Vagina (tissue), 2 donors: ENCODE measurements around the gene OVOL1. TPM values are rescaled to one million over a fixed set of nuclear protein-coding genes. Genes with fewer than 3 reads are reported as not detected.

ENCODE experiments used
- DNase-seq, 2 donors: peaks; one replicate each; pipeline ENCODE4 v3.0.0-alpha.2; 2017; ENCODE audit errors: extremely low spot score in 2 of 2
- H3K27ac ChIP-seq: fragments of 200-600 bp; sonication (generic); one replicate; pipeline ENCODE4 v1.5.1; 2019
- H3K27me3 ChIP-seq: fragments of 200-600 bp; sonication (generic); one replicate; pipeline ENCODE4 v1.5.1; 2019
- H3K36me3 ChIP-seq, 2 donors: fragments of 200-600 bp; sonication (generic); one replicate each; pipeline ENCODE4 v1.5.1; 2017 to 2019
- H3K4me1 ChIP-seq: fragments of 200-600 bp; sonication (generic); one replicate; pipeline ENCODE4 v1.5.1; 2019
- H3K4me3 ChIP-seq, 2 donors: fragments of 200-600 bp; sonication (generic); 1 replicate in 1 of 2; 2 replicates in 1 of 2; pipeline ENCODE4 v1.5.1; 2016 to 2019
- H3K9me3 ChIP-seq: fragments of 200-600 bp; sonication (generic); one replicate; pipeline ENCODE4 v1.5.1; 2019
- CTCF ChIP-seq, 3 experiments: fragments of 450-650 bp in 2 of 3; fragments of 200-600 bp in 1 of 3; sonication (generic) in 1 of 3; IDR thresholded peaks; one replicate each; pipeline ENCODE4 v1.5.1; 2017 to 2019; ENCODE audit warnings: antibody characterized with exemption in 3 of 3, mild to moderate bottlenecking in 2 of 3, moderate library complexity in 2 of 3
- POLR2A ChIP-seq, 2 donors: fragments of 450-650 bp; IDR thresholded peaks; one replicate each; pipeline ENCODE4 v1.6.1; 2017; ENCODE audit warnings: antibody characterized with exemption in 2 of 2, mild to moderate bottlenecking in 2 of 2, moderate library complexity in 2 of 2
- POLR2AphosphoS5 ChIP-seq, 2 donors: sonication (generic); formaldehyde crosslinking; IDR thresholded peaks; one replicate each; pipeline ENCODE4 v1.9.0; 2017; ENCODE audit warnings: antibody characterized with exemption in 2 of 2, mild to moderate bottlenecking in 2 of 2, low read depth in 1 of 2; ENCODE audit not compliant: insufficient read depth in 1 of 2
- intact Hi-C: fragments of 100-400 bp; cut with DNase I; formaldehyde crosslinking; loops from one replicate; pipeline ENCODE4 v1.15.1; 2023
- total RNA-seq: library from RNA; depleted of rRNA; stranded (reverse); fragments of >200 nt; gene quantifications from one replicate; pipeline ENCODE4 v1.2.3, GENCODE V29; 2016

Gene OVOL1
- total RNA-seq, 1 donor from 2014 or later, result 17.4 TPM

- peaks cover 21% of the 10 kb centered on the region for H3K4me1 ChIP-seq
- no peak overlapping the region for H3K27ac ChIP-seq
- TF ChIP-seq POLR2A (IDR thresholded peaks at IDR 0.05), result no peak
- no peak for TF ChIP-seq POLR2AphosphoS5 (IDR thresholded peaks at IDR 0.05; ENCODE audit: insufficient read depth in 1 of 2, low read depth in 1 of 2)
- no peak for TF ChIP-seq CTCF (IDR thresholded peaks at IDR 0.05)
- no peaks in the 10 kb centered on the region for H3K9me3 ChIP-seq
- H3K27me3 ChIP-seq, result no peaks in the 10 kb centered on the region
- H3K4me3 ChIP-seq, result no peak overlapping the region
- DNase-seq, result no peak
- intact Hi-C loops, result no loop called here
- H3K36me3 ChIP-seq, result no peaks in the 10 kb centered on the region
These were observed 8.0 kb downstream of the OVOL1 start for GRCh38 chr11:65794570-65795510.

DNA sequence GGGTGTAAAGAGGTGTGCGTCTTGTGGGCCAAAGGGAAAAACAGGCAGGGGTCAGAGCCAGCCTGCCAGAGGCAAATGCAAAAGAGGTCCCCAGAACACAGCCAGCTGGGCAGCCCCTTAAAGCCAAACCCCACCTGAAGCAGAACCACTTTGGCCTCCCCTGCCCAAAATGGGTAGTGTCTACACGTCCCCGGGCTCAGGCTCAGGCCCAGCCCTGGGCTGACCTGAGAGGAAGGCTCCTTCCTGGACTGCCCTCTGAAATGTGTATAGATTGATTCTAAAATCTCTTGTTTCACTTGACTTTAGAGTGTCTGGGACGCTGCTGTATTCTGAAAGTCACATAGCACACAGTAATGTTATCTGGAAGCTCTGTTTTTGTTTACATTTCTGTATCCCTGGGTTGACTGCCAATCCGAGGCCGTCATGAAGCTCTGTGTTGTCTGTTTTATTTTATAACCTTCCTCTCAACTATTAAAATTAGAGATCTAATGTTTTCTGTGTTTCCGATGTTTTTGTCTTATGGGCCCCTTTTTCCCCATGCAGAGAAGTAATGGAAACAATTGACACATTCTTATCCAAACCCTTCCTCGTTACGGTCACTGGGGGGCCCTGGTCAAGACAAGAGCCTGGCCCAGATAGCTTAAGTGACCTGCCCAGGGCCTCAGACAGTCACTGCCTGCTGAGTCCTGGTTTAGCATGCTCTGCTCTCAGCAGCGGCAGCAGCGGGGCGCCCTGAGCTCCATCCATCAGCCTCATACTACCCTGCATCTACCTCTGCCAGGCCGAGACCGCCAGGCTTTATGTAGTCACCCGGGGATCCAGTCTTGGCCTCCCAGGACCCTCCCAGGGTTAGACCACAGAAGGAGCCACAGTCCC lies 10.1 kb downstream of the OVOL1 start:
- Histone ChIP-seq H3K36me3 (no peaks in the 10 kb centered on the region), H3K27me3 (no peaks in the 10 kb centered on the region), H3K9me3 (no peaks in the 10 kb centered on the region), H3K27ac (no peak overlapping the region), H3K4me1 (peaks cover 9% of the 10 kb centered on the region), H3K4me3 (no peak overlapping the region)
- intact Hi-C loops, result no loop called here
- TF ChIP-seq POLR2AphosphoS5 (IDR thresholded peaks at IDR 0.05; ENCODE audit: insufficient read depth in 1 of 2, low read depth in 1 of 2), result no peak
- TF ChIP-seq CTCF (IDR thresholded peaks at IDR 0.05), result no peak
- TF ChIP-seq POLR2A (IDR thresholded peaks at IDR 0.05), result no peak
- DNase-seq, result no peak

GRCh38 chr11:65797711-65798110 lies 10.8 kb downstream of the OVOL1 start:
- no peak for DNase-seq
- Histone ChIP-seq H3K27ac (no peak overlapping the region), H3K36me3 (no peaks in the 10 kb centered on the region), H3K4me1 (peaks cover 1% of the 10 kb centered on the region), H3K27me3 (no peaks in the 10 kb centered on the region), H3K4me3 (no peak overlapping the region), H3K9me3 (no peaks in the 10 kb centered on the region)
- TF ChIP-seq POLR2AphosphoS5 (IDR thresholded peaks at IDR 0.05; ENCODE audit: insufficient read depth in 1 of 2, low read depth in 1 of 2) (no peak), POLR2A (IDR thresholded peaks at IDR 0.05) (no peak), CTCF (IDR thresholded peaks at IDR 0.05) (no peak)
- intact Hi-C loops, result no loop called here

- H3K9me3 ChIP-seq, result no peaks in the 10 kb centered on the region
- intact Hi-C loops, result no loop called here
- no peaks in the 10 kb centered on the region for H3K27me3 ChIP-seq
- no peaks in the 10 kb centered on the region for H3K36me3 ChIP-seq
- no peaks in the 10 kb centered on the region for H3K4me1 ChIP-seq
- no peak for TF ChIP-seq POLR2AphosphoS5 (IDR thresholded peaks at IDR 0.05; ENCODE audit: insufficient read depth in 1 of 2, low read depth in 1 of 2)
- TF ChIP-seq CTCF (IDR thresholded peaks at IDR 0.05), result no peak
- TF ChIP-seq POLR2A (IDR thresholded peaks at IDR 0.05), result no peak
- no peak for DNase-seq
- H3K27ac ChIP-seq, result no peak overlapping the region
- H3K4me3 ChIP-seq, result no peak overlapping the region
These were observed 12.0 kb downstream of the OVOL1 start for GRCh38 chr11:65798882-65799281.
